HG03469 (cell line): ENCODE data around the gene SMAD6.
"Not testable (repeated sequence)": the region's sequence is repeated elsewhere in the genome, so short reads cannot be mapped to it uniquely, and the experiment has no call there.

Source experiments
- ATAC-seq: cut with Tn5 transposase; IDR thresholded peaks from one replicate; pipeline ENCODE4 v1.9.1; 2021; ENCODE audit warnings: mild to moderate bottlenecking, moderate library complexity, moderate number of reproducible peaks; ENCODE audit not compliant: unreplicated experiment

Gene SMAD6

DNA sequence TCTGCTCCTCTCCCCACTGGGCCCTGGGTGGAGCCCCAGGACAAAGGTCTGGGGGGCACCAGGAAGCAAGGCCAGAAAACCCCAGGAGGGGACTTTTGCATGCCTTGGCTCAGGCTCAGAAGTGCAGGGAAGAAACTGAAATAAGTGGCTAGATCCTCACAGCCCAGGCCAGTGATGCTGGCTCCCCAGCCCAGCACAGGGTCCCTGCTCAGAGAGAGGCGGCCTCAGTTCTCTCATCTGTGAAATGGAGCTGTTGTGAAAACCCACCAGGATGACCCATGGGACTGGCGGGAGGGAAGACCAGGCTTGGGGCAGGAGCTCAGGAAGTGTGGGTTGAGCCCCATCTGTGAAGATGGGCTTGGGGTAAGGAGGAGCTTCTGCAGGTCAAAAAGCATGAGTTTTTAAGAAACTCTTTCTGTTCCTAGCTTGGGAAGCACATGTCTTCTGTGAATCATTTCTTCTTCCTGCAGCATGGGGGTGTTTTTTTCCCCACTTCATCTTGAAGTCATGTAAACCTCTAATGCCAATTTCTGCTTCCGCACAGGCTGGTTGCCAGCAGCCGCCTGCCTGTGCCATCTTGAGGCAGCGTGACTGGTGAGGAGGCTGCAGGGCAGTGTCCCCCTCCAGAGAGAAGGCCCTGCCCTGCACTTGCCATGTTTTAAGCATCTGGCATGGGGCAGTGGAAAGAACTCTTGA lies 118.6 kb downstream of the SMAD6 start:
- ATAC-seq = no peak

GRCh38 chr15:66821307-66821706 lies 119.3 kb downstream of the SMAD6 start:
- ATAC-seq = no peak

DNA sequence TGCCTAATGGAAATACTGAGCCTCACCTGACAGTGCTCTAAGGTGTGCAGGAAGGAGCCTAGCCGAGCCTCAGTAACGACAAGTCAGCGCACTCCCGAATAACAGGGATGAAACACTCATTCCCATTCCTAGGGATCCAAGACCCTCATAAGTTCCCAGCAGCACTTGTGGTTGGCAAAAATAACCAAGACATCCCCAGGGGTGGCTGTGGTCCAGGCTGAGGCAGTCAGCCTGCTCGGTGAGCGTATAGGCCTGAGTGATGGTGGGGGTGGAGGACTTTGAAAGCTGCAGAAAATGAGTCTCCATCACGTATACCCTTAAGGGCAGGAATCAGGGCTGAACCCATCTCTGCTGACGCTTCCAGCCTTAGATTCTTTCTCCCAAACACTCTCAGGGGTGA lies 120.1 kb downstream of the SMAD6 start:
- ATAC-seq = no peak

DNA sequence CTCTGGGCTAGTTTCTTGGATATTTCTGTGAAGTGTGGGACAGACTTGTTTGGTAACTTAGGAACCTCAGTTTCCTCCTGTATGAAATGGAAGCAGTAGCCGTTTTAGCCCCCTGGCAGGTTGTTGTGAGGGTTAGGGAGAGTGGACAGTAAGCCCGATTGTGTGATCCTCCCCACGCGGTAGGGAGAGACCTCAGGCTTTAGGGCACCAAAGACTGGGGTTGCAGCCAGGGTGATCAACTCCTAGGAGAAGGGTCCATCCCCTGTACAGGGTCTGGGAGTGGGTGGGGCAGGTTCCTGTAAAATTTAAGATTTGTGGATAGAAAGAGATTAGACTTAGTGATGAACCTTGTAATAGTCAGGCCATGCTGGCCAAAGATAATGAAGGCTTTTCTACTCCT lies 120.5 kb downstream of the SMAD6 start:
- no peak for ATAC-seq

GRCh38 chr15:66823601-66824000 lies 121.6 kb downstream of the SMAD6 start:
- no peak for ATAC-seq

DNA sequence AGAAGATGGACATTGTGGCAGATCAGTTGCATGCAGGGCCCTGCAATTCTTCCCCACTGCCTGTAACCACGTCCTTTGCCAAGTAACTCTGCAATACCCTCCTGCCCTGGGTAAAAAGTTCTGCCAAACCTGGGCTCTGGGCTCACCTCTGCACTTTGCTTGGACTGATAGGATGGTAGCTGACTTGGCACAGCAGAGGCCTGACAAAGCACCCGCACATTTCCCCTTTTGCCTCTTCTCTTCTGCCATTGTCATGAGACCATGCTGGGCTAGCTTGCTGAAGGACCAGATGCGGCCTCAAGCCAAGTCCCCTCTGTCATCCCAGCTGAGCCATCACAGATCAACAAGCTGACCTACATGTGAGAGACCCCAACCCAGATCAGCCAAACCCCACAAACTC lies 122.4 kb downstream of the SMAD6 start:
- no peak for ATAC-seq

GRCh38 chr15:66825139-66825538 lies 123.1 kb downstream of the SMAD6 start:
- no peak for ATAC-seq

DNA sequence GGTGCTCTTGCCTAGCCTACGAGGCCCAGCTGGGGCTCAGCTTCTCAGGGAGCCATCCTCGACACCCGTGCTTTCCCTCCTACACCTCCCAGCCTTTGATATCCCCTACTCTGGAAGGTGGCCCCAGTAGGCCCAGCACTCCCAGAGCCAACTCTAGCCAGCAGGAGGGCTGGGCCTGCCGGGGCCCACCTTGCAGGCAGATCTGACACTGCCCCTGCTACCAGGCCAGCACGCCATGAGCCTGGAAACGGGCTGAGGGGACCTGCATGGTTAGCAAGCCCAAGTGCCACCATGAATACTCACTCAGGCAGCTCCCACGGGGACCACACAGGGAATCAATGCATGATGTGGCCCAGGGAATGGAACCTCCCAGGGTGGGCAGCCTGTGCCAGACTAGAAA lies 123.7 kb downstream of the SMAD6 start:
- no peak for ATAC-seq

DNA sequence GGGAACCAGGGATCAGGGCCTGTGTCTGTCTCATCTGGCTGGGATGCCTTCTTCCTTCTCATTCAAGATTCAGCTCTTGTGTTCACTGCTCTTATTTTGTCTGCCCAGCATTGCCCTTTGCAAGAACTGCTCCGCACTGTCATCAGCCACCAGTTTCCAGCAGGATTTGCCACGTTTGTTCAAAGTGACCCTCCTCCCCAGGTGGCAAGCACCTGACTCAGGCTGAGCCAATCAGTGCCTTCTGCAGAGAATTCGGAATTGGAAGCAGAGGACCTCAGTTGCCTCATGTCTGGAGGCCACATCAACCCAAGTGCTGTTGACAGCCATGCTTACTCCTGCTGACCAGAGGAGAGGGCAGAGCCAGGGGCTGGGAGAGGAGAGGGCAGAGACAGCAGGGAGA lies 124.5 kb downstream of the SMAD6 start:
- ATAC-seq = no peak

DNA sequence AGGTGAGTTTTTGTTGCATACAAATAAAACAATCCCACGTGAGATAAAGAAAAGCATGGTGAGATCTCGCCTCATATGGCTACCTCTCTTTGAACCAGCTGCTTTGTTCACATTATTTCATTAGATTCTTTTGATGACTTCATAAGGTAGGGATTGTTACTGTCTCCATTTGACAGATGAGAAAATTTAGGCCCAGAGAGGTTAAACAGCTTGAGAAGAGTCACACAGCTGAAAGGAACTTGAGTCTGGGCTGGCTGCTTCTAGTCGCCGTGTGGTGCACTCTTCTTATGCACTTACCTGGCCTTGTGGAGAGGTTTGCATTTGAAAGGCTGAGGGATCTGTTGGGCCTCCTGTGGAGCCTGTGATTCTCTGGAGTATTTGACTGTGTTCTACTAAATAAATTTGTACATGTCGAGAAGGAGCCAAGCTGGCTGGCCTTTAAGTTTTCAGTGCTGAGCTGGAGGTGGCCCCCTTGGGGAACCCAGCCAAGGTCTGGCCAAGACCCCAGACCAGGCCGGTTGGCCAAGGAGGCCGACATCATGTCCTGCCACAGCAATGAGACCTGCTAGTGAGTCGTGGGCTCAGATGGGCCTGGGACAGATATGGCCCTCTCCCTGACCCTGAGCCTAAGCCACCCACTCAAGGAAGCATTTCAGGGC lies 125.1 kb downstream of the SMAD6 start:
- no peak for ATAC-seq

DNA sequence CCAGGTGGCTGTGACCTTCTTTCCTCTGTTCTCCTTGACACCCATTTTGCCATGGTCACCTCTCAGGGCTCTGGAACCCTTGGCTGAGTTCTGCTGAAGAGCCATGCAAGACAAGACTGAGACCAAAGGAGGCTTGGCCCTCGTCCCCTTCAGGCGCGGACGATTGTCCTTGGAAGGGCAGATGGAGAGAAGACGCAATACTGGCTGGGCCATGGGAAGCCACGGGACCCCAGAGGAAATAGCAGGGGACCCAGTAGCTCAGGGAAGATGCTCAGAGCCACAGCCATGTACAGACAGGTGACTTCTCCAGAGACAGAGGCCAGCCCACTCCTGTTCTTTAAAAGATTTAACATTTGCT lies 125.6 kb downstream of the SMAD6 start:
- no peak for ATAC-seq

DNA sequence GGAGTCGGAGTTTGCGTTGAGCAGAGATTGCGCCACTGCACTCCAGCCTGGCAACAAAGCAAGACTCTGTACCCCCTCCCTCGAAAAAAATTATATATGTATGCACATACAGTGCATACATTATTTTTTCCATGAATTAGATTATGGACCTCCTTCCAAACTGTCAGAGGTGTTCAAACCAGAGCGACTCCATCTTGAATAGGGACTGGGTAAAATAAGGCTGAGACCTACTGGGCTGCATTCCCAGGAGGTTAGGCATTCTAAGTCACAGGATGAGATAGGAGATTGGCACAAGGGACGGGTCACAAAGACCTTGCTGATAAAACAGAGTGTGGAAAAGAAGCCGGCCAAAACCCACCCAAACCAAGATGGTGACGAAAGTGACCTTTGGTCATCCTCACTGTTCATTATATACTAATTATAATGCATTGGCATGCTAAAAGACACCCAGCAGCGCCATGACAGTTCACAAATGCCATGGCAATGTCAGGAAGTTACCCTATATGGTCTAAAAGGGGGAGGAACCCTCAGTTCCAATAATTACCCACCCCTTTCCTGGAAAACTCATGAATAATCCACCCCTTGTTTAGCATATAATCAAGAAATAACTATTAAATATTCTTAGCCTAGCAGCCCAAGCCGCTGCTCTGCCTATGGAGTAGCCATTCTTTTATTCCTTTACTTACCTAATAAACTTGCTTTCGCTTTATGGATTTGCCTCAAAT lies 126.9 kb downstream of the SMAD6 start:
- not testable (repeated sequence) for ATAC-seq

GRCh38 chr15:66829551-66830121 lies 127.6 kb downstream of the SMAD6 start:
- no peak for ATAC-seq

GRCh38 chr15:66830358-66830757 lies 128.3 kb downstream of the SMAD6 start:
- no peak for ATAC-seq

DNA sequence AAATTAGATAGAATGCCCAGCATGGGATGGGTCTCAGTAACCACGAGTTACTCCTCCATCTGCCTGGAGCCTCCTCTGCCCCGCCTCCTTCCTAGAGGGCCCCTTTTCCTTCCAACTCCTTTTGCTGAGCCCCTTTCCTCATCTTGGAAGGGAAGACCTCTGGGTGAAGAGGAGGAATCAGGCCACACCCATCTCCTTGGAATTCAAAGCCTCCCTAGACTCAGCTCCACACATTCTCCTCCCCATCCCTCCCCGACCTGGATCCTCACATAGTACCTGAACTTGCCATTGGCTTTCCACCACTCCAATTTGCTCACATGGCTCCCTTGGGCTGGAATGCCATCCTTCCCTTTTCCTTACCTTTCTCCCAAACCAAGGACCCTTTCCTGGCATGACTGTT lies 128.8 kb downstream of the SMAD6 start:
- no peak for ATAC-seq

DNA sequence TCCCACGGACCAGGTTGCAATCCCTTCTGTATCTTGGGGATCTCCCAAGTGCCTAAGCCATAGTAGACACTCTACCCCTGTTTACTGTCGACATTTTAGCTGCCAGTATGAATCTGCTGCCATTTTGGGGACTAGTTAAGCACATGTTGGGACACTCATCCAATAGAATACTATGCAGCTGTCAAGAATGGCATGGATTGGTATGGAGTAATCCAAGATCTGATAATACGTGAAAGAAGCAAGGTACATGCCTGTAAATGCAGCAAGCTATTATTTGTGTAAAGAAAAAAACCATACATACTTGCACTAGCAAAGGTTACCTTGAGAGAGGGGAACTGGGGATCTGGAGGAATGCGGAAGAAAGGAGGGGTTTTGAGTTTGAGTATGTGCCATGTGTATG lies 129.3 kb downstream of the SMAD6 start:
- no peak for ATAC-seq

- ATAC-seq = no peak
Observed at GRCh38 chr15:66831801-66832390, 129.9 kb downstream of the SMAD6 start.
